Tibial nerve (tissue), 3 donors: Measurements from ENCODE around the gene RAB3B.

Experiments
- POLR2A ChIP-seq, 2 donors: fragments of 450-650 bp; IDR thresholded peaks; one replicate each; pipeline ENCODE4 v1.6.1; 2017; ENCODE audit warnings: antibody characterized with exemption in 2 of 2, mild to moderate bottlenecking in 2 of 2, moderate library complexity in 2 of 2
- TF ChIP-seq, protein P1 (sequence below), 5 experiments: fragments of 200-600 bp in 3 of 5; fragments of 450-650 bp in 2 of 5; sonication (generic) in 3 of 5; IDR thresholded peaks; one replicate each; pipeline ENCODE4 v1.5.1; 2016 to 2019; ENCODE audit warnings: antibody characterized with exemption in 5 of 5, mild to moderate bottlenecking in 3 of 5, moderate library complexity in 2 of 5

DNA sequence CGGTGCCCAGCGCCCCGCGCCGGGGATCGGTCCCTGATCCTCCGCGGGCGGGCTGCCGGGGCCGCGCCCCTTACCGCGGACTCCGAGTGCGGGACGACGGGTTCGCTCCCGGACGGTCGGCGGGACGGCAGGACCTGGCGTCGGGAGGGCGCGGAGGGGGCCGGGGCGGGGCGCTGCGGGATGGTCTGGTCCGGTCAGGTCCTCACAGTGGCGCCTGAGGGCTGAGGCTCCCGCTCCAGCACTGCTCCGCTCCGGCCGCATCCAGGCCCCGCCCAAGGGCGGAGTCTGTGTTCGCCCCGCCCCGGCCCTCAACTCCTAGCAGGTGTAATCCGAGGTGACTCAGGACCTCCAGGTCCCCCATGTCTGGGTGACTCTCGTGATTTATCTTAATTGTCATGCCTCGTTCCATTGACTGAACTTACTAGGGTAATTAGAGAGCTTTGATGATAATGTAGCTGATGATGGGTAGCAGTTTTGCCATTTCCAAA lies at the start of gene RAB3B:
- TF ChIP-seq, protein P1, sequence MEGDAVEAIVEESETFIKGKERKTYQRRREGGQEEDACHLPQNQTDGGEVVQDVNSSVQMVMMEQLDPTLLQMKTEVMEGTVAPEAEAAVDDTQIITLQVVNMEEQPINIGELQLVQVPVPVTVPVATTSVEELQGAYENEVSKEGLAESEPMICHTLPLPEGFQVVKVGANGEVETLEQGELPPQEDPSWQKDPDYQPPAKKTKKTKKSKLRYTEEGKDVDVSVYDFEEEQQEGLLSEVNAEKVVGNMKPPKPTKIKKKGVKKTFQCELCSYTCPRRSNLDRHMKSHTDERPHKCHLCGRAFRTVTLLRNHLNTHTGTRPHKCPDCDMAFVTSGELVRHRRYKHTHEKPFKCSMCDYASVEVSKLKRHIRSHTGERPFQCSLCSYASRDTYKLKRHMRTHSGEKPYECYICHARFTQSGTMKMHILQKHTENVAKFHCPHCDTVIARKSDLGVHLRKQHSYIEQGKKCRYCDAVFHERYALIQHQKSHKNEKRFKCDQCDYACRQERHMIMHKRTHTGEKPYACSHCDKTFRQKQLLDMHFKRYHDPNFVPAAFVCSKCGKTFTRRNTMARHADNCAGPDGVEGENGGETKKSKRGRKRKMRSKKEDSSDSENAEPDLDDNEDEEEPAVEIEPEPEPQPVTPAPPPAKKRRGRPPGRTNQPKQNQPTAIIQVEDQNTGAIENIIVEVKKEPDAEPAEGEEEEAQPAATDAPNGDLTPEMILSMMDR (IDR thresholded peaks at IDR 0.05) = no peak
- TF ChIP-seq POLR2A (IDR thresholded peaks at IDR 0.05) = no peak
